Kidney (tissue), 14 donors: ENCODE results near the gene CEP112. TPM values are rescaled to one million over a fixed set of nuclear protein-coding genes. Genes with fewer than 3 reads are reported as not detected.

Source experiments
- DNase-seq, 5 donors: peaks; one replicate each; pipeline ENCODE4 v3.0.0-alpha.2; 2013 to 2020
- FAIRE-seq: peaks from 2 replicates; lab custom pipeline; 2012; peaks lifted over from hg19 to GRCh38; lab: Jason Lieb, UNC
- H3K27ac ChIP-seq, 2 donors: one replicate each; pipeline ENCODE4 v1.7.0; 2013; ENCODE audit warnings: low read depth in 2 of 2, low read length in 2 of 2, inconsistent platforms in 1 of 2
- H3K27me3 ChIP-seq: one replicate; pipeline ENCODE4 v1.7.1; 2013; ENCODE audit warnings: low read length, inconsistent platforms; ENCODE audit not compliant: control insufficient read depth, insufficient read depth
- H3K36me3 ChIP-seq, 3 donors: one replicate each; pipeline versions ENCODE4 v1.7.0 to v1.7.1; 2013; ENCODE audit warnings: low read length in 3 of 3, control low read depth in 1 of 3, inconsistent platforms in 1 of 3; ENCODE audit not compliant: insufficient read depth in 3 of 3, control insufficient read depth in 2 of 3
- H3K4me1 ChIP-seq, 3 donors: one replicate each; pipeline versions ENCODE4 v1.7.0 to v1.7.1; 2013; ENCODE audit warnings: low read length in 3 of 3, inconsistent platforms in 1 of 3, low read depth in 1 of 3; ENCODE audit not compliant: control insufficient read depth in 2 of 3, insufficient read depth in 2 of 3
- H3K4me3 ChIP-seq, 3 donors: one replicate each; pipeline versions ENCODE4 v1.7.0 to v1.8.1; 2013; ENCODE audit warnings: low read length in 3 of 3, control low read depth in 1 of 3, inconsistent platforms in 1 of 3
- H3K9ac ChIP-seq, 3 donors: one replicate each; pipeline versions ENCODE4 v1.7.0 to v1.7.1; 2013; ENCODE audit warnings: low read length in 3 of 3, control low read depth in 1 of 3, inconsistent platforms in 1 of 3
- H3K9me3 ChIP-seq, 3 donors: one replicate each; pipeline versions ENCODE4 v1.7.0 to v1.7.1; 2013; ENCODE audit warnings: low read length in 3 of 3, control low read depth in 1 of 3, inconsistent platforms in 1 of 3; ENCODE audit not compliant: control insufficient read depth in 2 of 3, insufficient read depth in 1 of 3
- CTCF ChIP-seq: IDR thresholded peaks from 3 replicates; pipeline ENCODE4 v1.5.1; 2012; ENCODE audit warnings: mild to moderate bottlenecking, moderate library complexity, borderline replicate concordance; ENCODE audit not compliant: insufficient read depth; ENCODE audit errors: extremely low read depth
- intact Hi-C: fragments of 100-400 bp; cut with DNase I; formaldehyde crosslinking; loops from one replicate; pipeline ENCODE4 v1.11.1; 2022
- polyA plus RNA-seq: library from polyadenylated mRNA; stranded (reverse); fragments of 350-450 nt; fragmentation: Illumina TruSeq; extraction: RNeasy Lipid Tissue Mini Kit (QIAGEN cat#74804); gene quantifications from one replicate; pipeline ENCODE4 v1.2.3, GENCODE V29; 2014; ENCODE audit warnings: low read depth, low replicate concordance; ENCODE audit not compliant: insufficient read depth
- total RNA-seq: library from RNA; stranded (reverse); fragmentation: NEBNext Ultra II Directional; extraction: Animal tissue kit (Norgen Biotek cat#: 25700); gene quantifications from one replicate; pipeline ENCODE4 v1.2.1, GENCODE V29; 2021
- donor health status: control.
- donor health status: control.
- donor health status: control.
- donor health status: control.
- donor health status: control.
- donor health status: DM: yes; HTN: yes; CAD: no.
- donor health status: Normal renal cell carcinoma (clear cell type).

CEP112 gene
- total and polyA plus RNA-seq, 2 donors from 2014 or later = 17.0 to 27.4 TPM

GRCh38 chr17:65891231-65891735, 300.6 kb downstream of the CEP112 start:
- Histone ChIP-seq H3K27me3 (no peaks in the 10 kb centered on the region), H3K4me1 (no peaks in the 10 kb centered on the region), H3K36me3 (no peaks in the 10 kb centered on the region), H3K9me3 (no peaks in the 10 kb centered on the region), H3K27ac (no peak overlapping the region), H3K9ac (no peak overlapping the region), H3K4me3 (no peak overlapping the region)
- intact Hi-C loops = no loop called here
- DNase-seq (no peak), FAIRE-seq (no peak)
- TF ChIP-seq CTCF = no peak

GRCh38 chr17:65888649-65889048, 303.3 kb downstream of the CEP112 start:
- FAIRE-seq = no peak
- intact Hi-C loops = no loop called here
- TF ChIP-seq CTCF = no peak

GRCh38 chr17:65886315-65887245, 305.4 kb downstream of the CEP112 start:
- H3K4me3 ChIP-seq = no peak overlapping the region
- TF ChIP-seq CTCF = no peak
- no peak overlapping the region for H3K27ac ChIP-seq
- H3K27me3 ChIP-seq = no peaks in the 10 kb centered on the region
- intact Hi-C loops = no loop called here
- DNase-seq = peak in 2 of 5 donors; percentile 15 to 19
- FAIRE-seq = no peak
- H3K9me3 ChIP-seq = no peaks in the 10 kb centered on the region
- no peaks in the 10 kb centered on the region for H3K4me1 ChIP-seq
- no peak overlapping the region for H3K9ac ChIP-seq
- H3K36me3 ChIP-seq = no peaks in the 10 kb centered on the region

More at GRCh38 chr17:65888649-65889048, 303.3 kb downstream of the CEP112 start:
- no peaks in the 10 kb centered on the region for H3K36me3 ChIP-seq
- H3K9ac ChIP-seq = no peak overlapping the region
- no peak overlapping the region for H3K27ac ChIP-seq
- no peak for DNase-seq
- H3K4me1 ChIP-seq = no peaks in the 10 kb centered on the region
- H3K27me3 ChIP-seq = no peaks in the 10 kb centered on the region
- no peaks in the 10 kb centered on the region for H3K9me3 ChIP-seq
- H3K4me3 ChIP-seq = no peak overlapping the region
